ENCODE measurements around the gene CALR3. TPM values are rescaled to one million over a fixed set of nuclear protein-coding genes. Genes with fewer than 3 reads are reported as not detected.

The CALR3 gene
- total and polyA plus RNA-seq, 10 of the 15 experiments (the other 5 are each of a cell fraction or from before 2014, with no cell fraction given), result 0.05 to 0.45 (median 0.12) TPM; not detected in 2

- TF ChIP-seq CEBPB (IDR thresholded peaks at IDR 0.05; ENCODE audit: borderline replicate concordance in 1 of 2, low read depth in 2 of 2, low read length in 2 of 2), result no peak
- no peak for TF ChIP-seq BCLAF1 (IDR thresholded peaks at IDR 0.05)
- TF ChIP-seq PML (IDR thresholded peaks at IDR 0.05; ENCODE audit: low read length), result peak; percentile 78; the same call in 1 of the 2 replicates
- TF ChIP-seq NR2F1 (conservative IDR thresholded peaks at IDR 0.05), result peak; percentile 28; the same call in 1 of the 2 replicates
- peak; percentile 83 for TF ChIP-seq NKRF (conservative IDR thresholded peaks at IDR 0.05)
- TF ChIP-seq SP1 (IDR thresholded peaks at IDR 0.05; ENCODE audit: low read depth, low read length), result no peak
- TF ChIP-seq USF1 (IDR thresholded peaks at IDR 0.05; ENCODE audit: borderline replicate concordance, extremely low read length, insufficient read depth, low read depth, low read length), result no peak
- TF ChIP-seq HCFC1 (IDR thresholded peaks at IDR 0.05; ENCODE audit: low read length), result peak; percentile 69; the same call in 1 of the 2 replicates
- no peak for TF ChIP-seq ZNF274 (IDR thresholded peaks at IDR 0.05; ENCODE audit: insufficient read depth, insufficient read length)
- peak; percentile 85; the same call in 1 of the 2 replicates for TF ChIP-seq SMARCA5 (IDR thresholded peaks at IDR 0.05)
- TF ChIP-seq WRNIP1 (IDR thresholded peaks at IDR 0.05; ENCODE audit: borderline replicate concordance, low read depth, low read length), result no peak
- TF ChIP-seq ZBTB33 (IDR thresholded peaks at IDR 0.05), result no peak
- no peak for TF ChIP-seq ZZZ3 (IDR thresholded peaks at IDR 0.05; ENCODE audit: control insufficient read depth, insufficient read length, low read depth)
- TF ChIP-seq ZSCAN29 (IDR thresholded peaks at IDR 0.05), result no peak
- TF ChIP-seq PBX3 (IDR thresholded peaks at IDR 0.05; ENCODE audit: insufficient replicate concordance, low read depth, low read length), result no peak
- TF ChIP-seq POLR2AphosphoS5 (IDR thresholded peaks at IDR 0.05; ENCODE audit: low read length), result peak; percentile 94
- no peak for TF ChIP-seq RELA (IDR thresholded peaks at IDR 0.05; ENCODE audit: borderline replicate concordance, partially characterized antibody)
- TF ChIP-seq ETV6 (conservative IDR thresholded peaks at IDR 0.05 in 1 of 2, IDR thresholded peaks at IDR 0.05 in 1 of 2; ENCODE audit: borderline replicate concordance in 1 of 2, low read depth in 1 of 2), result no peak
- TF ChIP-seq IKZF1 (conservative IDR thresholded peaks at IDR 0.05), result peak; percentile 87
Observed at GRCh38 chr19:16542045-16542909, 46.3 kb upstream of the CALR3 start, which contains the start of gene CHERP (continued).

Measured in GM12878 (cell line).